NCI-H1436 (cell line): Measurements from ENCODE around the gene SUGP1.

Experiments used
- DNase-seq: peaks from one replicate; lab custom pipeline; 2025; lab: John Stamatoyannopoulos, UW

SUGP1 gene

DNA sequence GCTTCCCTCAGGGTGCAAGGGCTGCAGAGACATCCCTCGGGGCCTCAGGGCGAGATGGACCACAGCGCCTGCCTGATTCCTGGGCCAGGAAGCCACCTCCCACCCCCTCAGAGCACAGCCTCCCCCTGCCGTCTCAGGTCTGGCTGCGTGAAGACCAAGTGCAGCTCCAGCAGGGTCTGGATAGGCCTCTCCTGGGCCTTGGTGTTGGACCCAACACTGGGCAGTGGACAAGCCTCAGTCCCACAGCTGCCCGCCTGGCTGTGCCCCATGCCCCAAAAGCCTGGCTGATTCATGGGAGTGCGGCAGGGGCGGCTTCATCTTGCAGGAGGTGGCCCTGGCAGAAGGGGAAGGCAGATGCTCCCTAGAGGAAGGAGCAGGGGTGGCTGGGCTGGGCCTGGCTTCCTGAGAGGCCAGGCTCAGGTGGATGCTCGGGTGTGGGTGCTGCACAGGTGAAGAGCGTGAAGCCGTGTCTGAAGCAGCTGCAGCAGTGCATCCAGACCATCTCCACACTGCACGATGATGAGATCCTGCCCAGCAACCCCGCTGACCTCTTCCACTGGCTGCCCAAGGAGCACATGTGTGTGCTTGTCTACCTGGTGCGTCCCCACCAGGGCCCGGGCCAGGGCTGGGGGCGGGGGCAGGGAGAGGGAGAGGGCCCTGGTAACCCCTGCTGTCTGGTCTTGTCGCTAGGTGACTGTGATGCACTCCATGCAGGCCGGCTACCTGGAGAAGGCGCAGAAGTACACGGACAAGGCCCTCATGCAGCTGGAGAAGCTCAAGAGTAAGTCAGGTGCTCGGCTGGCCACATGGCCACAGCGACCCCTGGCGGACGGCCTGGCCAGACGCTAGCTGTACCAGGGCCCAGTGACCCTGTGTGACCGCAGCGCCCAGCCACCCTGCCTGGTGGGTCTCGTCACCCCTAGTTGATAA is 22.0 kb upstream of the SUGP1 start:
- DNase-seq: no peak

DNA sequence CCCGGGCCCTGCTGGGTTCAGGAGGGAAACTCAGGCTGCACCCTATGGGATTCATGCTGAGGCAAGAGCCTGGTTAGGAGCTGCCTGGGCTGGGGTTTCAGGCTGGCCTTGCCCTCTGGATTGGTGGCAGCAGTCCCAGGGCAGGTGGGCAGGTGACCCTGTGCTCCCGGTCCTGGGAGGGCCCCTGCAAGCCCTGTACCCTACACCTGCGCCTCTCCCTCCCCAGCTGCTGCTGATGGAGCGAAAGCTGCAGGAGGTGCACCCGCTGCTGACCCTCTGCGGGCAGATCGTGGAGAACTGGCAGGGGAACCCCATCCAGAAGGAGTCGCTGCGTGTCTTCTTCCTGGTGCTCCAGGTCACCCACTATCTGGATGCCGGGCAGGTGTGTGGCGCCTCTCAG is 20.7 kb upstream of the SUGP1 start:
- DNase-seq: no peak

DNA sequence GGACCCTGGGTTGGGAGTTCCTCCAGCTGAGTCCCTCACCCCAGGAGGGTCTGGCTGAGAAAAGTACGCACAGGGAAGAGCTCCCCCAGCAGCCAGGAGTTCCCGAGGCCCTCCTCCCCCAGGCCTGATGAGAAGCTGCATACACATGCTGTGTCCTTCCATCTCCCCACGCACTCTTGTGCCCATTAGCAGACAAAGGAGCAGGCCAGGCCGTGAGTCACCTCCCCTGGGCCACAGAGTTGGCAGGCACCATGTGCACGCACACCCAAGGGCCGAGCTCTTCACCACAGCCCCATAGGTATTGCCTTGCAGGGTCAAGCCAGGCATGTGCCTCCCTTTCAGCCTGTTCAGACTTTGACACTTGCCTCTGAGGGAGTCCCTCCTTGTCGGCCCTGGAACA is 17.8 kb upstream of the SUGP1 start:
- no peak for DNase-seq

DNA sequence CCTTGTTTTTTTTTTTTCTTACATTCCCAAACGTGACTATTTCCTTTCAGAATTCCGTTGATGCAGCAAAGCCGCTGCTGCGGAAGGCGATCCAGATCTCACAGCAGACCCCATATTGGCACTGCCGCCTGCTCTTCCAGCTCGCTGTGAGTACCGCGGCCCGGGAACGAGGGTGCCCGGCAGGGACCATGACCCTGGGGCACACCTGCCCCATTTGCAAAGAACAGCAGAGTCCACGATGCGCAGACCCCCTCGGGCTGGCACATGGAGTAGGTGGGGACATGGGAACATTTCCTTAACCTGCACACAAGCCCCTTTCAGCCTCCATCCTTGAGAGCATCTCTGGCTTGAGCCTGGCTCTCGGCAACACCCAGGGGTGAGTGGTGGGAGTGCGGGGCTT is 16.8 kb upstream of the SUGP1 start:
- DNase-seq: no peak

DNA sequence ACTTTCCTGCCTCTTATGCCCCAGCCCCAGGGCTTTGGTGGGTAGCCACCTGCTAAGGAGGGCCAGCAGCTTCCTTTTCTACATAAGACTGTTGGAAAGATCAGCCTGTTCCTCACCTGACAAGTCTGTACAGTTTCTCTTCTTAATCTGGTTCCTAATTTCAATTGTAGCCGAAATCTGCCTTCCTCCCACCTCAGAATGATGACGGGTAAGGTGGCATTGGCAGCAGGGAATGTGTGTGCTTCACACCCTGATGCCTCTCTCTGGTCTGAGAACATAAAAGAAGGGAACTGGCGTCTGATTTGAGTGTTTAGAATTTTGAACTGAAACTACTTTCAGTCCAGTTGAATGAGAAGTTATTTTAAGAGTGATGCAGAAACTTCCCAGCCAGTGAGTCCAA is 16.3 kb upstream of the SUGP1 start:
- no peak for DNase-seq

DNA sequence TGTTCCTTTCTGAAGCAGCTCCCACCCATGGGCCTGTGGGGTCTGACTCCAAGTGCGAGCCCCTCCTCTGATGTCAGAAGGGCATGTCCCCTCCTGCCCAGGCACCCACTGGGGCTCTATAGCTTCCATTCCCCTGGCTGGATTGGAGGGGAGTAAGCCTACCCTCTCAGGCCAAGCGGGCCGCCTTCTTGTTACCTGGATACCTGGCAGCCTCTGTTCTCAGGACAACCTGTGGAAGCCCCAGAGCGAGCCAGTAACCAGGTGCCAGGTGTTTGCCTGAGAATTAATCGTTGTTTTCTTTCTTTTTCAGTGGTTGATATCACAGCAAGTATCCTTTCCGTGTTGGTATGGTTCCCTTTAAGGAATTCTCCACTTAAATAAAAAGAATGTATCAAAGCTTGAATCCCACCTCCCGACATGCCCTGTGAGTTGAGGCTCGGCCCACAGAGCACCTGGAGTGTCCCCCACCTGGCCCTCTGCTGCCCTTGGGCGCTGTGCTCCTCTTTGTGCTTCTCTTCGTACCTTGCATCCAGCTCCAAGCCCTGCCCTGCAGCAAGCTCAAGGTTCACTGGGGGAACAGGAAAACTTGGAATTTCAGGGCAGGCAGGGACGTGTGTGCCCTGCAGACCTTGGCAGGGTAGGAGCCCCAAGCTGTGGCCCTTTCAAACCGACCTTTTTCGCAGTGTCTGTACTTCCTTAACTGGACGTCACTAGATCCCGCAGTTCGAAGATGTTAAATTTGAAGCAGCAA is 15.3 kb upstream of the SUGP1 start:
- DNase-seq: no peak

DNA sequence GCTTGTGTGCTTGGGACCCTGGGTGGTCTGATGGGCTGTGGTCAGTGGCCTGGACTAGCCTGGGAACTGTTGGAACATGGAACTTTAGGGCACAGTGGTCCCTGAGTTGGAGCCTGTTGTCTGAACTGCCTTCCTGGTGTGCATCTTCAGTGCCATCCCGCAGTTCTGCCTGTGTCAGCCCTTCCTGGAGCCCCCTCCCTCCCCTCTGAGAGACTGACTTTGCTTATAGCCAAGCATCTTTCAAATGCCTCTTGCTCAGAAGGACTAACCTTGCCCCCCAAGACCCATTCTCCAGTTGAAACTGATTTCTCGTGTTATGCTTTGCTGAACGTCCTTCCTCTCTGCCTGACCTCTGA is 14.7 kb upstream of the SUGP1 start:
- no peak for DNase-seq

DNA sequence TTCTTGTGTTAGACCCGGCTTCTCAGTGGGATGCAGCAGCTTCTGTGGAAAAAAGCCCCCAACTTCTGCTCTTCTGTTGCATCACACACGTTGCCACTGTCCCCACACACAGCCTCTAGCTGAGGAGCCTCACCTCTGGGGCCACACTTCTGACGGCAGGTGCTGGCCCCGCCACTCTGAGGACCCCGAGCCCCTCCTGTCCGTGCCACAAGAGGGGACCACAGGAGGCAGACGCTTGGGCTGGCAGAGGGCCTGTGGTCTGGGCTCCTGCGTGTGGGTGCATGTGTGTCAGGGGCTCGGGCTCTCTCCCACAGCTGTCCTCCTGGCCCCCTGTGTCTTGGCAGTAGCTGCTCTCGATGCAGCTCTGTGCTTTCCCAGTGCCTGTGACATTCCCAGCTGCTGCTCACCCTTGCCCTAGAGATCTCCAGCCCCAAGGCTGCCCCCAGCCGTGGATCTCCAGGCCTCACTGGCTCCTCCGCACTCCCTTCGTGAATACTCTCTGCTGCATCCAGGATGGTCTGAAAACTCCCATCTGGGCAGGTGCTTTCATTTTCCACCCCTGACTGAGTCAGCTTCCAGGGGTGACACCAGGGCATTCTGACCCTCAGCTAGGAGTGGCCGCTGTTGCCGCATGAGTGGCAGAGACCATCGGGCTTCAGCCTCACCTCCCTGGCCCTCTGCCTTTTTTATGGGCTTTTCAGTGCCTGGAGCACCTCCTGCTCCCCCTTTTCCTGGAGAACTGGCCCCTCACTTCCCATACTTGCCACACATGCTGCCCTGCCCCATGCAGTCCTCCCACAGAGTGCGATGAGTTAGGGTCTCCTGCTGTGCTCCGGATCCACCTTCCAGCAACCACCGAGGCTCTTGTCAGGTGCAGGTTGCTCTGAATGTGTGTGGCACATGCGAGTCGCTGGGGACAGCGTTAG is 14.0 kb upstream of the SUGP1 start:
- DNase-seq: no peak

DNA sequence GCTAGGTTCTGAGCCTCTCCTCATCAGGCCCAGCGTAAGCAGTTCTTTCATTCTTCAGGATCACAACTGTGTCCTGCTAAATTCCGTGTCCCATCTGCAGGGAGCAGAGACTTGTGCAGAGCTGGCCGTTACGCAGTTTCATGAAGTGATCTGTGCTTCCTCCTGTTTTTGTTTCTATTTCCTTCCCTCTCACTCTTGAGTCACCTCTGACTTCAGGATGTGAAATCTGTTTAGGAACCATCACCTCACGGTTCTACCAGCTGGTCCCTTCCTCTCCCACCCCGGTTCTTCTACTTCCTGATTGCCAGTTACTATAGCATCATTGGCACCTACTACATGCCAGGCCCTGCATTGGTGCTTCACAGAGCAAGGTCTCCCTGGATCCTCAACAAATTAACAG is 8.8 kb upstream of the SUGP1 start:
- DNase-seq: no peak

DNA sequence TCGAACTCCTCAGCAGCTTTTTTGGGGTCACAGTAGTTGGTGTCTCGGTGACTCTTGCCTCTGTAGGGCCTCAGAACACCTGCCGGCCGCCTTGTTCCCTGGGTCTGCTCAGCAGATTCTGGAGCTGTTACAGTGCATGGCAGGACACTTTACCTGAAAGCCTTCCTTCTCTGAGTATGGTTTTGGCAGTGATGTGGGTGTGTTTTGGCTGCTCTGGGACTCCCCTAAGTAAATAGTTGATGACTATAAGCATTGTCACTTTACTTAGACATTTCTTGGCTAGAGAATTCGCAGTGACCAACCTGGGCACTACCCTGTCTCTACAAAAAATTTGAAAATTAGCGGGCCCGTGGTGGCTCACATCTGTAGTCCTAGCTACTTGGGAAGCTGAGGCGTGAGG is 7.4 kb upstream of the SUGP1 start:
- DNase-seq: no peak

DNA sequence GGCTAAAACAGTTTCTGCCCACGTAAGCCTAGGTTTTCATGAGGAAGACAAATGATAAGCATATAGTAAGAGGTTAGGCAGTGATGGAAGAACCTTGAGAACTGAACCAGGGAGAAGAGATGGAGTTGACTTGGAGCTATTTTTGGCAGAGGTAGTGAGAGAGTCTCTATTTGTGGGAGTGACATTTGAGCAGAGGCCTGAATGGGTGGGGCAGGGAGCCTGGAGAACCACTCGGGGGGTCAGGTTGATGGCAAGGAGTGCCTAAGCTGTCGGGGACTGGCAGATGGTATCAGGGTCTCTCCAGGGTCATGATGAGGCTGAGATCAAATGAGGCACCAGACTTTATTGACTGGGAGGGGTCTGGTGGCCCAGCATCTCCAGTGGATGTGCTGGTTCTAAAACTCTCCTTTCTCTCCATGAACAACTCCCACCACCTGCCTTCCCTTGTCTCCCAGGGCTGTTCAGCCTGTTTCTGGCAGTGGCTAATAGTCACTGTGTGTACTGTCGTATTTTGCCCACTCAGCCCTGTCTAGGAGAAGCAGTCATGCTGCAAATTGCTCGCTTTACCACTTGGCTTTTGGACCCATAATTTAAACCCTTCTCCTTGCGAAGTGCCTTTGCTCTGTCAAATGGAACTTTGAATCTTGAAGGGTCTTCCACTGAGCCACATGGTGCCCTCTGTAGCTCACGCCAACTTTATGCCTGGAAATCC is 3.9 kb upstream of the SUGP1 start:
- DNase-seq: no peak

DNA sequence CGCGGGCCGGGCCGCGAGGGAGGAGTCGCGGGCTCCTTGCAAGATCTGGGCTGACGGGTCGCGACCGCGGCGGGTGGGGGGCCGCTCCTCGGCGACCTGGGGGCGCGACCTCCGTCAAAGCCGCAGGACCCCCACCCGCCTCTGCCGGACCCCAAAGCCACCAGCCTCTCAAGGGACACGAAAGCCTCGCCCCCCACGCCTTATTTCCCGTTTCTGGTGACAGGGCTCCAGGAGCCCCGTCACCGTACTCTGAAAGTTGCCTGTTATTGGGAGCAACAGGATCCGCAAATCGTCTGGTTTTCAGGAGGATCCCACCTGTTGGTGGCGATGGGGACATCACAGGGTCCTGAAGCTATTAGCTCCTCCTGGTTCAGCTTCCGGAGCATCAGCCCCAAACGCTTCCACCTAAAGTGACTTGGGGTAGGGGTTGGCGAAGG is 850 bp upstream of the SUGP1 start:
- DNase-seq: no peak

DNA sequence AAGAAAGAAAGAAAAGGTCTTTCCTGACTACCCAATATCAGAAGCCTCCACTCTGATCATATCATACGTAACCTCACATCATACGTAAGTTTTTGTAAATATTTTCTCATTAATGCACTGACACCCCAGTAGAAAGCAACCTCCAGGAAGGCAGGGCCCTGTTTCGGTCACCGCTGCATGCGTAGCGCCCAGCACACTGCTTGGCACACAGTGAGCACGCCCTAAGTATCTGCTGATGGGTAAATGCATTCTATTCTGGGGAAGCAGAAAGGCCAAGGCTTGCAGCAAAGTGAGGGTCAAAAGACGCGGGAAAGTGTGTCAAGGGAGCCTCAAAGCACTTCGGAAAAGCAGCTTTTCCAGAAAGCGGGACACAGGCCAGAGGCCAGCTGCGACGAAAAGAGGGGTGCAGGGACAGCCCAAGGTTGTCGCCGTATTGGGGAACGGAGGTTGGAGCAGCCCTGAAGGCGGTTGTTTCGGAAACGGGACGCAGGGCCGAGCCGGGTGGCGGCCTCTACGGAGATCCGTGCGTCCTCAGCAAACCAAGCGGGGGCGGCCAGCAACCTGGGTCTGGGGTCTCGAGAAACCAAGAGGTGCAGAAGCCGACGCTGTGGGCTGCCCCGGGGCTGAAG is 463 bp downstream of the SUGP1 start:
- DNase-seq: no peak

DNA sequence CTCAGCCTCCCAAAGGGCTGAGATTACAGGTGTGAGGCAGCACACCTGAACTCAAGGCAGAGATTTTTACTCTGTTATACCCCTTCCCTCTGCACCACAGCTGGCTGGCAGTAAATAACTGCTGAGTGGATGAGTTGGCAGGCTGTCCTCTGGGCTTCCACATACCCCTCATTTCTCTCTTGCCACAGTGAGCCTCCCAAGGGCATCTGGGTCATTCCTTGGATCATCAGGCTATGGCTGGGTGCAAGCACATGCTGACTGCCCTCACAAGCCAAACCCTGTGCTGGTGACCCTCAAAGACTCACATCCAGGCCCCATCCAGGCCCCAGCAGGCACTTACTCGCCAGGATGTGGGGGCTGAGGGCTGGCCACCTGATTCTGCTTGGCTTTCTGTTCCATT is 4.2 kb downstream of the SUGP1 start:
- DNase-seq: no peak

DNA sequence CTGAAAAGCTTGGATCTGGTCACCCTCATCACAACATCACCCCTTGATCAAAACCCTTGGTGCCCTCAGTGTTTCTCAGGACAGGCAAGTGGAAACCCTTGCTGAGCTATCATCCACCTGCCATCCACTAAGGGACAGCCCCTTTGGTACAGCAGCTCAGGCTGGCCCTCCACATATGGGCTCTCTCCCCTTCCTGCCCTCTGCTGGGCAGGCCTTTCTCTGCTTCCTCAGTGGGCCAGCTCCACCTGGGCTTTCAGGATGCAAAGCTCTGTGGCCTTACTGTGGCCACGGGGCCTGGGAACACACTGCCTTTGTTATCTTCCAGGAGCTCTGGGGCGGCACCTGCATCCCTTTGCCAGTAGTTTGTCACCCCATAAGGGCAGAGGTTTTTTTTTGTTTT is 4.9 kb downstream of the SUGP1 start:
- DNase-seq: no peak

DNA sequence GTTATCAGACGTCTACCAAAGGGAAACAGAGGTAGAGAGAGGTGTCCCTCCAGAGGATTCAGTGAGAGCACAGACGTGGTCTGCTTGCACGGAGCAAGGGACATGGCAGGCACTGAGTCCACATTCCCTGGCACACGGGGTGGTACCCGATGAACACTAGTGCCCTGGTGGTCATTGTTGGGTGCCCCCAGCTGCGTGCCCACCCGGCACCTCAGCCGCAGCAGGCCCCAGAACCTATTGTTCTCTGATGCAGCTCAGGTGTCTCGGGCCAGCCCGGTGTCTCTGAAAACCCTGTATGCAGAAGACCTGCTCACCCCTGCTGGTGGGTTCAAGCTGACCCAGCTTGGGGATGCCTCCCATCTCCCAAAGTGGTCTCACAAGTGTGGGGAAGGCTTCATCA is 11.9 kb downstream of the SUGP1 start:
- no peak for DNase-seq

DNA sequence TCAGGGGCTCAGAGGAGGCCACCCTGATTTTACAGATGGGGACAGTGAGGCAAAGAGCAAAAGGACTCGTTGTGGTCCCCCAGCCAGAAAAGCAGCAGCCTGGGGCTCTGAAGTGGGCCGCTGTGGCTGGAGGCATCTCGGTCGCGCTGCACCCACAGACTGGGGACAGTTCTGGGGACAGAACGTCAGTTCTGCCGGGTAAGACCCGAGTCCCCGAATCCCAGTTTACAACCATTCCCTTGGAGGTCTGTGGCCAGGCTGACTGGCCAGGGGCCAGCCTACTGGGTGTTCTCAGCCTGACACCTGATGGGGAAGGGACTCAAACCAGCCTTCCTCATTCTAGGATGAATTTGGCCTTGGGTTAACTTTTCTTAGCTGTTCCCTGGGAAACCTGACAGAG is 14.1 kb downstream of the SUGP1 start:
- no peak for DNase-seq

DNA sequence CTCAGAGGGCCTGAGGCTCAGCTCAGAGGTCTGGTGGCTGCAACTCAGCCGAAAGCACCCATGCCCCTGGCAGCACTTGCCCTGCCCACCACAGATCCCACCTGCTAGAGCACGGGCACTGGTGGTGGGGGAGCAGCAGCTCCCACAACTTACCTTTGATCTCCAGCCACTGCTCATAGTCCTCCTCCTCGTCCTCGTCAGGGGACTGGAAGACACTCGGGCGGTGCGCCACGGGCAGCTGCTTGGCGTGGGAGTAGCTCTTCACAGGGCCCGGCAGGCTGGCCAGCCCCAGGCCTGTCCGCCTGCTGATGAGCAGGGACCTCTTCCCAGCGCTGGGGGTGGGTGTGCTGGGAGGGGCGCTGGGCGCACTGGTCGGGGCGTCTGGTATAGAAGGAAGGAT is 14.6 kb downstream of the SUGP1 start:
- no peak for DNase-seq

DNA sequence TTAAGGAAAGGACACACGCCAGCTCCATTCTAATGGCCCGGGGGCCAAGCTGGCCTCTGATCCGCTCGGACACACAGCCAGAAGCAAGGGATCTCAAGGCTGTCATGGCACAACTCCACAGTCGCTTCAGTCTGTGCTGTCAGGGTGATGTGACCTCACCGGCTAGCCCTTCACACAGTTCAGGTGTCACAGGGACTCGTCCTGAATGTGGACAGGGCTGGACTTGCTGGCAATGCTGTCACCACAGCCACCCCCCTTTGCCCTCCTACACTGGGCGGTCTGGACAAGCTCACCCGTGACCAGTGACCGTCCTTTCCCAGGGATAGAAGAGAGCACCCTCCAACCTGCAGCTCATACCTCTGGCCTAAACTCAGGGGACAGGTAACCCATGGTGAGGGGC is 15.2 kb downstream of the SUGP1 start:
- no peak for DNase-seq

DNA sequence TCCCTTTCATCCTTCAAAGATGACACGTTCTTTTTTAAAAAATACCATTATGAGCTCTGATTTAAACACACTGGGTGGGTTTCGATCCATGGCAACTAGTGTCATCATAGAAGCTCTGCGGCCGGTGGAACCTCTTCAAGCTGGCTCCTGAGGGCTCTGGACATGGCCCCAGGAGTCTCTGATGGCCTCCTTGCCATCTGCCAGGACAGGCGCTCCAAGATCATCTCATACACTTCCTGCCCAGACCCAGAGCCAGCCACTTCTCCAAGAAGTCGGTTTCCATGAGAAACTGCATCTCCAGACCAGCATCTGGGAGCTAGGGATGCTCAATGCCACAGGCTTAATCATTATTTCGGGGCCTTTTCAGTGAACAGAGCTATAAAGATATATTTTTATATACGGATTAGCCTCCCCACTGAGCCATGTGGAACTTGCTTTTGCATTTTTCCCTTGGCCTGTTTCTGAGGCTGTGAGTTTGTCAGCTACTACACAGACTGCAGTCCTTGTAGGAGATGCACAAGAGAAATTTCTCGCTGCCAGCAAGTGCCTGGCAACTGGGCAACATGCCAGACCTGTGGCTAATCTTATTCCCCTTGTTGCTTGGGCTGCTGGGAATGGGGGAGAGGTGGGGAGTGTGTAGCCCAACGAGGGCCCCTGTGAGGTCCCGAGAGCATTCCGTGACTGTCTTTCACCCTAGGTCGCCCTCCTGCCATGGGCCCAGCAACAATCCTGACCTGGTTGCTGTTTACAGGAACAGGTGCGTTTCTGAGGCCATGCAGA is 15.9 kb downstream of the SUGP1 start:
- DNase-seq: no peak

DNA sequence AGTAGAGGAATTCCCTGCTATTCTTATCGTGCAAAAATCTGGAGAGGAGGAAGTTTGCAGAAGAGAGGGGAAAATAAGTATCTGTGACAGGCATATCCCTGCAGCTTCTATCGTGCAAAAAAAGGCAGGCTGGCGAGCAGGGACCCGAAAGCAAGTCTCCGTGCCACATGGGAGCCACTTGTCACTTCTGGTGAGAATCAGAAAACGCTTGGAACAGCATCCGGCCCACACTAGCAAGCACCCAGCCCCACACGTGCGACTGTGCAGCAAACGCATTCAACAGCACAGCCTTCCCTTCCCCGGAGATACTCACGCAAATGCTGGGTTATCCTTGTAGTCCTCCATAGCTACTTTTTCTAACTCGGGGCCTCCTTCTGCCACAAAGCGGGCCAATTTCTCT is 16.9 kb downstream of the SUGP1 start:
- no peak for DNase-seq
